HepG2 (cell line): ENCODE measurements around the gene IBSP. TPM values are rescaled to one million over a fixed set of nuclear protein-coding genes. Genes with fewer than 3 reads are reported as not detected.

Experiments
- ATAC-seq: fragments of 200-7000 bp; cut with Tn5 transposase; 3 replicates; pipeline ENCODE4 v1.9.1; 2020; ENCODE audit warnings: mild to moderate bottlenecking, moderate library complexity
- BruUV-seq: library from RNA; stranded (reverse); fragments of 400-500 nt; replicated peaks from 2 replicates; lab custom pipeline; 2021; lab: Mats Ljungman, UMichigan
- CTCF ChIA-PET: fragments of 300-600 bp; formaldehyde crosslinking; extraction: SDS; loops from one replicate; lab custom pipeline; 2021; ENCODE audit warnings: low total read pairs, inconsistent platforms, low intra/inter-chr PET ratio; lab: Yijun Ruan, JAX
- POLR2A ChIA-PET: fragments of 350-600 bp; sonication (Branson Sonifier 250); formaldehyde crosslinking; loops from one replicate; lab custom pipeline; 2020; ENCODE audit warnings: antibody characterized with exemption, inconsistent platforms; lab: Yijun Ruan, JAX
- DNase-seq: peaks from one replicate; pipeline ENCODE4 v3.0.0-alpha.2; 2015; ENCODE audit warnings: low spot score
- FAIRE-seq: peaks from 3 replicates; lab custom pipeline; 2011; peaks lifted over from hg19 to GRCh38; lab: Jason Lieb, UNC
- H2AFZ ChIP-seq: one replicate; pipeline ENCODE4 v1.6.1; 2011; ENCODE audit warnings: low read length, inconsistent platforms
- H3K27ac ChIP-seq: fragments of 300-600 bp; 3 replicates; pipeline ENCODE4 v1.8.0; 2011; ENCODE audit warnings: mixed run types, mild to moderate bottlenecking, mixed read lengths, low read length, inconsistent platforms; ENCODE audit not compliant: insufficient read depth; ENCODE audit errors: extremely low read length
- H3K27me3 ChIP-seq, 2 experiments: fragments of 200-600 bp in 1 of 2; 2 replicates in 1 of 2; 3 replicates in 1 of 2; pipeline versions ENCODE4 v1.6.0 to v1.8.0; 2011; ENCODE audit warnings: low read length in 2 of 2, mild to moderate bottlenecking in 2 of 2, moderate library complexity in 2 of 2, inconsistent platforms in 1 of 2; ENCODE audit not compliant: insufficient read depth in 2 of 2, control insufficient read depth in 1 of 2
- H3K36me3 ChIP-seq, 2 experiments: fragments of 200-600 bp in 1 of 2; replicated peaks in 1 of 2; 2 replicates in 1 of 2; 3 replicates in 1 of 2; pipeline versions ENCODE4 v1.5.1 to v1.8.0; 2011; ENCODE audit warnings: low read length in 2 of 2, inconsistent platforms in 1 of 2; ENCODE audit not compliant: insufficient read depth in 2 of 2, control insufficient read depth in 1 of 2
- H3K4me1 ChIP-seq: 2 replicates; pipeline ENCODE4 v1.5.1; 2012; ENCODE audit warnings: low read length, inconsistent platforms; ENCODE audit not compliant: insufficient read depth
- H3K4me2 ChIP-seq: 2 replicates; pipeline ENCODE4 v1.6.0; 2011; ENCODE audit warnings: low read depth, low read length, inconsistent platforms
- H3K4me3 ChIP-seq, 3 experiments: fragments of 200-600 bp in 1 of 3; sonication (generic), shearing (Covaris generic) in 1 of 3; replicated peaks in 1 of 3; 2 replicates each; pipeline ENCODE4 v1.5.1; 2011 to 2016; ENCODE audit warnings: low read length in 3 of 3, inconsistent platforms in 2 of 3, low read depth in 2 of 3, mild to moderate bottlenecking in 2 of 3, control low read depth in 1 of 3, mixed read lengths in 1 of 3; ENCODE audit not compliant: insufficient read depth in 1 of 3
- H3K79me2 ChIP-seq: one replicate; pipeline ENCODE4 v1.6.1; 2011; ENCODE audit warnings: low read length, inconsistent platforms; ENCODE audit not compliant: insufficient read depth
- H3K9ac ChIP-seq: 2 replicates; pipeline ENCODE4 v1.6.0; 2011; ENCODE audit warnings: mild to moderate bottlenecking, low read depth, low read length, inconsistent platforms; ENCODE audit not compliant: insufficient read depth
- H3K9me3 ChIP-seq: 2 replicates; pipeline ENCODE4 v1.5.1; 2012; ENCODE audit warnings: mild to moderate bottlenecking, low read length
- H4K20me1 ChIP-seq: 2 replicates; pipeline ENCODE4 v1.6.0; 2011; ENCODE audit warnings: inconsistent platforms, mild to moderate bottlenecking, low read length, moderate library complexity; ENCODE audit not compliant: insufficient read depth
- EEA1 ChIP-seq: sonication (generic); formaldehyde crosslinking; IDR thresholded peaks from 2 replicates; pipeline ENCODE4 v1.5.1; 2020; ENCODE audit warnings: mild to moderate bottlenecking, missing genetic modification reagents, borderline replicate concordance
- GPN1 ChIP-seq: sonication (generic); formaldehyde crosslinking; IDR thresholded peaks from 2 replicates; pipeline ENCODE4 v1.5.1; 2020; ENCODE audit warnings: missing genetic modification reagents, borderline replicate concordance
- HMGA1 ChIP-seq: sonication (generic); formaldehyde crosslinking; conservative IDR thresholded peaks from 2 replicates; pipeline ENCODE4 v1.4.0; 2020; ENCODE audit warnings: missing genetic modification reagents
- MEIS2 ChIP-seq: sonication (generic); formaldehyde crosslinking; IDR thresholded peaks from 2 replicates; pipeline ENCODE4 v1.9.0; 2021; ENCODE audit warnings: mild to moderate bottlenecking, missing genetic modification reagents
- MXD4 ChIP-seq: IDR thresholded peaks from 2 replicates; pipeline ENCODE4 v1.6.1; 2016; ENCODE audit warnings: mild to moderate bottlenecking, missing biosample characterization, missing genetic modification reagents
- POLR2G ChIP-seq: fragments of 200-400 bp; formaldehyde crosslinking; IDR thresholded peaks from 2 replicates; pipeline ENCODE4 v1.6.1; 2018; ENCODE audit warnings: mild to moderate bottlenecking, low read depth, low read length, moderate library complexity
- SAP130 ChIP-seq: IDR thresholded peaks from 2 replicates; pipeline ENCODE4 v1.6.1; 2016; ENCODE audit warnings: low read depth
- ZMYM2 ChIP-seq: sonication (generic); formaldehyde crosslinking; IDR thresholded peaks from 2 replicates; pipeline ENCODE4 v1.8.0; 2022; ENCODE audit warnings: mild to moderate bottlenecking, missing genetic modification reagents
- ZNF615 ChIP-seq: sonication (generic); formaldehyde crosslinking; IDR thresholded peaks from 2 replicates; pipeline ENCODE4 v1.5.0; 2020; ENCODE audit warnings: mild to moderate bottlenecking, missing genetic modification reagents, borderline replicate concordance
- in situ Hi-C: cut with HindIII; loops from 2 replicates; pipeline ENCODE4 v1.10.0; 2017; ENCODE audit warnings: low pct_unique_long_range_greater_than_20kb; ENCODE audit not compliant: extremely low pct_ligation_motif_present
- intact Hi-C: fragments of 100-400 bp; cut with micrococcal nuclease; formaldehyde crosslinking; loops from one replicate; pipeline ENCODE4 v1.10.0; 2022; ENCODE audit not compliant: unreplicated experiment
- polyA plus RNA-seq, 8 experiments: library from polyadenylated mRNA; depleted of rRNA in 3 of 8; stranded (reverse) in 7 of 8; unstranded in 1 of 8; fragments of >200 nt; fragmentation: Illumina TruSeq in 4 of 8; extraction: Trizol in 4 of 8; gene quantifications; 2 replicates each; pipeline versions ENCODE4 v1.2.1 to v1.2.3, GENCODE V29; 2011 to 2016; ENCODE audit warnings: low read depth in 4 of 8, missing spikeins in 1 of 8, mixed read lengths in 1 of 8; ENCODE audit not compliant: insufficient read depth in 1 of 8
- total RNA-seq, 5 experiments: library from RNA; depleted of rRNA; stranded (reverse); fragments of >200 nt; fragmentation: Illumina TruSeq; extraction: Trizol; gene quantifications; 2 replicates each; pipeline ENCODE4 v1.2.3, GENCODE V29; 2016; ENCODE audit warnings: low read depth in 1 of 5
- TF ChIP-seq, protein P1 (sequence below), 2 experiments: IDR thresholded peaks; 2 replicates each; pipeline ENCODE4 v1.6.1; 2011 to 2012; ENCODE audit warnings: low read length in 2 of 2, borderline replicate concordance in 1 of 2, low read depth in 1 of 2, mild to moderate bottlenecking in 1 of 2, moderate library complexity in 1 of 2
- TF ChIP-seq, protein P2 (sequence below): IDR thresholded peaks from 2 replicates; pipeline ENCODE4 v1.6.1; 2018; ENCODE audit warnings: missing genetic modification reagents
- TF ChIP-seq, protein P3 (sequence below): sonication (generic); formaldehyde crosslinking; IDR thresholded peaks from 2 replicates; pipeline ENCODE4 v1.8.1; 2023; ENCODE audit warnings: mild to moderate bottlenecking, inconsistent platforms, moderate library complexity, missing genetic modification reagents, borderline replicate concordance
- TF ChIP-seq, protein P4 (sequence below): sonication (generic); formaldehyde crosslinking; conservative IDR thresholded peaks from 2 replicates; pipeline ENCODE4 v1.4.0; 2020; ENCODE audit warnings: missing genetic modification reagents
- TF ChIP-seq, protein P5 (sequence below): sonication (generic); formaldehyde crosslinking; IDR thresholded peaks from 2 replicates; pipeline ENCODE4 v1.8.1; 2022; ENCODE audit warnings: low read depth, mild to moderate bottlenecking, missing genetic modification reagents

The IBSP gene
- total and polyA plus RNA-seq, 2 of the 13 experiments (the other 11 are each of a cell fraction or from before 2014, with no cell fraction given): not detected

DNA sequence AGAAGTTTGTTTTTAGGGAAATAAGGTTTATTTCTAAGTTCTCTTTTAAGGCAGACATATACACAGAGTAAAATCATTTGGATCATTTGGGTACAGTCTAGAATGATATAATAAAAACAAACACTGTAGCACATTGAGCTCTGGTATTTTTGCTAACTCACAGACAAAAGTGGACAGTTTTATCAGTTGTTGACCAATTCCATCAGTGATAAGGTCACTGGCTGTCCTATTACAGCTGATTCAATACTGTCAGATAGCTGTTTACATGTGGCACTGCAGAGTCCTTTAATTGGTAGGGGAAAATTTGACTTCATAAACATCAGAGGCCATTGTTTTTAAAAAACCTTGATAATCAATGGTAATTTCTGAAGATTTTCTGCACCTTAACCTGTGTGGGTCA is 3.5 kb downstream of the IBSP start:
- Histone ChIP-seq H3K9me3 (no peaks in the 10 kb centered on the region), H3K4me3 (no peak overlapping the region), H3K4me1 (no peaks in the 10 kb centered on the region), H3K79me2 (no peaks in the 10 kb centered on the region), H3K36me3 (no peaks in the 10 kb centered on the region), H4K20me1 (no peaks in the 10 kb centered on the region), H3K27me3 (no peaks in the 10 kb centered on the region; a peak in 1 of 5 replicates), H3K4me2 (no peak overlapping the region), H3K9ac (no peak overlapping the region), H2AFZ (no peak overlapping the region), H3K27ac (no peak overlapping the region)
- FAIRE-seq (no peak), ATAC-seq (no peak), DNase-seq (no peak)
- CTCF ChIA-PET: no interaction called here
- no TSS peak for BruUV-seq
- intact Hi-C loops (no loop called here), in situ Hi-C loops (no loop called here)
- POLR2A ChIA-PET: no interaction called here
- TF ChIP-seq, protein P1, sequence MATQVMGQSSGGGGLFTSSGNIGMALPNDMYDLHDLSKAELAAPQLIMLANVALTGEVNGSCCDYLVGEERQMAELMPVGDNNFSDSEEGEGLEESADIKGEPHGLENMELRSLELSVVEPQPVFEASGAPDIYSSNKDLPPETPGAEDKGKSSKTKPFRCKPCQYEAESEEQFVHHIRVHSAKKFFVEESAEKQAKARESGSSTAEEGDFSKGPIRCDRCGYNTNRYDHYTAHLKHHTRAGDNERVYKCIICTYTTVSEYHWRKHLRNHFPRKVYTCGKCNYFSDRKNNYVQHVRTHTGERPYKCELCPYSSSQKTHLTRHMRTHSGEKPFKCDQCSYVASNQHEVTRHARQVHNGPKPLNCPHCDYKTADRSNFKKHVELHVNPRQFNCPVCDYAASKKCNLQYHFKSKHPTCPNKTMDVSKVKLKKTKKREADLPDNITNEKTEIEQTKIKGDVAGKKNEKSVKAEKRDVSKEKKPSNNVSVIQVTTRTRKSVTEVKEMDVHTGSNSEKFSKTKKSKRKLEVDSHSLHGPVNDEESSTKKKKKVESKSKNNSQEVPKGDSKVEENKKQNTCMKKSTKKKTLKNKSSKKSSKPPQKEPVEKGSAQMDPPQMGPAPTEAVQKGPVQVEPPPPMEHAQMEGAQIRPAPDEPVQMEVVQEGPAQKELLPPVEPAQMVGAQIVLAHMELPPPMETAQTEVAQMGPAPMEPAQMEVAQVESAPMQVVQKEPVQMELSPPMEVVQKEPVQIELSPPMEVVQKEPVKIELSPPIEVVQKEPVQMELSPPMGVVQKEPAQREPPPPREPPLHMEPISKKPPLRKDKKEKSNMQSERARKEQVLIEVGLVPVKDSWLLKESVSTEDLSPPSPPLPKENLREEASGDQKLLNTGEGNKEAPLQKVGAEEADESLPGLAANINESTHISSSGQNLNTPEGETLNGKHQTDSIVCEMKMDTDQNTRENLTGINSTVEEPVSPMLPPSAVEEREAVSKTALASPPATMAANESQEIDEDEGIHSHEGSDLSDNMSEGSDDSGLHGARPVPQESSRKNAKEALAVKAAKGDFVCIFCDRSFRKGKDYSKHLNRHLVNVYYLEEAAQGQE (IDR thresholded peaks at IDR 0.05; ENCODE audit: borderline replicate concordance in 1 of 2, low read depth in 1 of 2, low read length in 2 of 2): no peak
- TF ChIP-seq EEA1 (CRISPR knock-in tag) (no peak), POLR2G (no peak), HMGA1 (CRISPR knock-in tag) (no peak), MEIS2 (CRISPR knock-in tag) (no peak), MXD4 (CRISPR knock-in tag) (no peak), ZMYM2 (CRISPR knock-in tag) (no peak), SAP130 (CRISPR knock-in tag) (no peak), GPN1 (no peak), ZNF615 (CRISPR knock-in tag) (no peak)
- TF ChIP-seq, protein P2, sequence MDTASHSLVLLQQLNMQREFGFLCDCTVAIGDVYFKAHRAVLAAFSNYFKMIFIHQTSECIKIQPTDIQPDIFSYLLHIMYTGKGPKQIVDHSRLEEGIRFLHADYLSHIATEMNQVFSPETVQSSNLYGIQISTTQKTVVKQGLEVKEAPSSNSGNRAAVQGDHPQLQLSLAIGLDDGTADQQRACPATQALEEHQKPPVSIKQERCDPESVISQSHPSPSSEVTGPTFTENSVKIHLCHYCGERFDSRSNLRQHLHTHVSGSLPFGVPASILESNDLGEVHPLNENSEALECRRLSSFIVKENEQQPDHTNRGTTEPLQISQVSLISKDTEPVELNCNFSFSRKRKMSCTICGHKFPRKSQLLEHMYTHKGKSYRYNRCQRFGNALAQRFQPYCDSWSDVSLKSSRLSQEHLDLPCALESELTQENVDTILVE (CRISPR knock-in tag): no peak
- TF ChIP-seq, protein P3, sequence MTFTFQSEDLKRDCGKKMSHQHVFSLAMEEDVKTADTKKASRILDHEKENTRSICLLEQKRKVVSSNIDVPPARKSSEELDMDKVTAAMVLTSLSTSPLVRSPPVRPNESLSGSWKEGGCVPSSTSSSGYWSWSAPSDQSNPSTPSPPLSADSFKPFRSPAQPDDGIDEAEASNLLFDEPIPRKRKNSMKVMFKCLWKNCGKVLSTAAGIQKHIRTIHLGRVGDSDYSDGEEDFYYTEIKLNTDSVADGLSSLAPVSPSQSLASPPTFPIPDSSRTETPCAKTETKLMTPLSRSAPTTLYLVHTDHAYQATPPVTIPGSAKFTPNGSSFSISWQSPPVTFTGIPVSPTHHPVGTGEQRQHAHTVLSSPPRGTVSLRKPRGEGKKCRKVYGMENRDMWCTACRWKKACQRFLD (CRISPR knock-in tag): no peak
- TF ChIP-seq, protein P4, sequence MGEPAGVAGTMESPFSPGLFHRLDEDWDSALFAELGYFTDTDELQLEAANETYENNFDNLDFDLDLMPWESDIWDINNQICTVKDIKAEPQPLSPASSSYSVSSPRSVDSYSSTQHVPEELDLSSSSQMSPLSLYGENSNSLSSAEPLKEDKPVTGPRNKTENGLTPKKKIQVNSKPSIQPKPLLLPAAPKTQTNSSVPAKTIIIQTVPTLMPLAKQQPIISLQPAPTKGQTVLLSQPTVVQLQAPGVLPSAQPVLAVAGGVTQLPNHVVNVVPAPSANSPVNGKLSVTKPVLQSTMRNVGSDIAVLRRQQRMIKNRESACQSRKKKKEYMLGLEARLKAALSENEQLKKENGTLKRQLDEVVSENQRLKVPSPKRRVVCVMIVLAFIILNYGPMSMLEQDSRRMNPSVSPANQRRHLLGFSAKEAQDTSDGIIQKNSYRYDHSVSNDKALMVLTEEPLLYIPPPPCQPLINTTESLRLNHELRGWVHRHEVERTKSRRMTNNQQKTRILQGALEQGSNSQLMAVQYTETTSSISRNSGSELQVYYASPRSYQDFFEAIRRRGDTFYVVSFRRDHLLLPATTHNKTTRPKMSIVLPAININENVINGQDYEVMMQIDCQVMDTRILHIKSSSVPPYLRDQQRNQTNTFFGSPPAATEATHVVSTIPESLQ: no peak
- TF ChIP-seq, protein P5, sequence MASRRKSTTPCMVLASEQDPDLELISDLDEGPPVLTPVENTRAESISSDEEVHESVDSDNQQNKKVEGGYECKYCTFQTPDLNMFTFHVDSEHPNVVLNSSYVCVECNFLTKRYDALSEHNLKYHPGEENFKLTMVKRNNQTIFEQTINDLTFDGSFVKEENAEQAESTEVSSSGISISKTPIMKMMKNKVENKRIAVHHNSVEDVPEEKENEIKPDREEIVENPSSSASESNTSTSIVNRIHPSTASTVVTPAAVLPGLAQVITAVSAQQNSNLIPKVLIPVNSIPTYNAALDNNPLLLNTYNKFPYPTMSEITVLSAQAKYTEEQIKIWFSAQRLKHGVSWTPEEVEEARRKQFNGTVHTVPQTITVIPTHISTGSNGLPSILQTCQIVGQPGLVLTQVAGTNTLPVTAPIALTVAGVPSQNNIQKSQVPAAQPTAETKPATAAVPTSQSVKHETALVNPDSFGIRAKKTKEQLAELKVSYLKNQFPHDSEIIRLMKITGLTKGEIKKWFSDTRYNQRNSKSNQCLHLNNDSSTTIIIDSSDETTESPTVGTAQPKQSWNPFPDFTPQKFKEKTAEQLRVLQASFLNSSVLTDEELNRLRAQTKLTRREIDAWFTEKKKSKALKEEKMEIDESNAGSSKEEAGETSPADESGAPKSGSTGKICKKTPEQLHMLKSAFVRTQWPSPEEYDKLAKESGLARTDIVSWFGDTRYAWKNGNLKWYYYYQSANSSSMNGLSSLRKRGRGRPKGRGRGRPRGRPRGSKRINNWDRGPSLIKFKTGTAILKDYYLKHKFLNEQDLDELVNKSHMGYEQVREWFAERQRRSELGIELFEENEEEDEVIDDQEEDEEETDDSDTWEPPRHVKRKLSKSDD (CRISPR knock-in tag): no peak
